Measurements from ENCODE around the gene MARCO.
A peak's percentile ranks its signal among the peaks of the same experiment; 100 is the strongest.
"Not testable (repeated sequence)": the region's sequence is repeated elsewhere in the genome, so short reads cannot be mapped to it uniquely, and the experiment has no call there.

MARCO gene

GRCh38 chr2:118974103-118974993 lies 32.4 kb downstream of the MARCO start:
- no peak for DNase-seq (ENCODE audit: low read depth in 2 of 2)

GRCh38 chr2:118975133-118975532 lies 33.1 kb downstream of the MARCO start:
- no peak for DNase-seq (ENCODE audit: low read depth in 2 of 2)

GRCh38 chr2:118978064-118978463 lies 36.1 kb downstream of the MARCO start:
- DNase-seq (ENCODE audit: low read depth in 2 of 2): no peak

- no peak for DNase-seq (ENCODE audit: low read depth in 2 of 2)
Measured at GRCh38 chr2:118979152-118979861, 37.3 kb downstream of the MARCO start.

- DNase-seq (ENCODE audit: low read depth in 2 of 2): no peak
Measured at GRCh38 chr2:118980022-118980421, 38.0 kb downstream of the MARCO start.

- DNase-seq (ENCODE audit: low read depth in 2 of 2): no peak
Measured at GRCh38 chr2:118980573-118980972, 38.6 kb downstream of the MARCO start.

GRCh38 chr2:118981632-118982031 lies 39.6 kb downstream of the MARCO start:
- no peak for DNase-seq (ENCODE audit: low read depth in 2 of 2)

GRCh38 chr2:118982039-118982438 lies 40.0 kb downstream of the MARCO start:
- DNase-seq (ENCODE audit: low read depth in 2 of 2): no peak

GRCh38 chr2:118983133-118983532 lies 41.1 kb downstream of the MARCO start:
- no peak for DNase-seq (ENCODE audit: low read depth in 2 of 2)

- no peak for DNase-seq (ENCODE audit: low read depth in 2 of 2)
Measured at GRCh38 chr2:118983915-118984314, 41.9 kb downstream of the MARCO start.

GRCh38 chr2:118986738-118987137 lies 44.7 kb downstream of the MARCO start:
- DNase-seq (ENCODE audit: low read depth in 2 of 2): no peak

- no peak for DNase-seq (ENCODE audit: low read depth in 2 of 2)
Measured at GRCh38 chr2:118987886-118988285, 45.9 kb downstream of the MARCO start.

GRCh38 chr2:118988706-118989105 lies 46.7 kb downstream of the MARCO start:
- no peak for DNase-seq (ENCODE audit: low read depth in 2 of 2)

GRCh38 chr2:118989481-118989880 lies 47.5 kb downstream of the MARCO start:
- no peak for DNase-seq (ENCODE audit: low read depth in 2 of 2)

GRCh38 chr2:118990757-118991545 lies 49.0 kb downstream of the MARCO start:
- DNase-seq (ENCODE audit: low read depth in 2 of 2): no peak

- DNase-seq (ENCODE audit: low read depth in 2 of 2): no peak
Measured at GRCh38 chr2:118991554-118991953, 49.6 kb downstream of the MARCO start.

- DNase-seq (ENCODE audit: low read depth in 2 of 2): peak; percentile 4 to 22
Measured at GRCh38 chr2:118992740-118993391, 50.9 kb downstream of the MARCO start.

GRCh38 chr2:118993392-118993752 lies 51.4 kb downstream of the MARCO start:
- DNase-seq (ENCODE audit: low read depth in 2 of 2): no peak

GRCh38 chr2:118994172-118994700 lies 52.2 kb downstream of the MARCO start:
- DNase-seq (ENCODE audit: low read depth in 2 of 2): no peak

GRCh38 chr2:118994778-118995177 lies 52.8 kb downstream of the MARCO start:
- DNase-seq (ENCODE audit: low read depth in 2 of 2): no peak

GRCh38 chr2:119003856-119004255 lies 61.9 kb downstream of the MARCO start:
- not testable (repeated sequence) for DNase-seq (ENCODE audit: low read depth in 2 of 2)

GRCh38 chr2:119004602-119005001 lies 62.6 kb downstream of the MARCO start:
- DNase-seq (ENCODE audit: low read depth in 2 of 2): no peak

All from stimulated activated CD8-positive, alpha-beta memory T cell treated with anti-CD3 and anti-CD28 coated beads, Interleukin-15, amount 100 ng/mL, for 48 hours (primary cell).